Ascending aorta (tissue), 2 donors: ENCODE results near the gene JAM3. TPM values are rescaled to one million over a fixed set of nuclear protein-coding genes. Genes with fewer than 3 reads are reported as not detected.

Experiments
- DNase-seq, 2 donors: peaks; one replicate each; pipeline ENCODE4 v3.0.0-alpha.2; 2019; ENCODE audit warnings: low spot score in 2 of 2
- H3K27ac ChIP-seq, 2 donors: fragments of 200-600 bp; sonication (generic); one replicate each; pipeline ENCODE4 v1.5.1; 2016 to 2017; ENCODE audit warnings: mild to moderate bottlenecking in 1 of 2
- H3K27me3 ChIP-seq: fragments of 200-600 bp; sonication (generic); one replicate; pipeline ENCODE4 v1.5.1; 2017
- H3K36me3 ChIP-seq, 2 donors: fragments of 200-600 bp; sonication (generic); one replicate each; pipeline ENCODE4 v1.5.1; 2016
- H3K4me1 ChIP-seq, 2 donors: fragments of 200-600 bp; sonication (generic); one replicate each; pipeline ENCODE4 v1.5.1; 2016 to 2017; ENCODE audit warnings: mild to moderate bottlenecking in 1 of 2
- H3K4me3 ChIP-seq, 2 donors: fragments of 200-600 bp; sonication (generic); one replicate each; pipeline ENCODE4 v1.5.1; 2016 to 2017; ENCODE audit warnings: mild to moderate bottlenecking in 1 of 2
- H3K9me3 ChIP-seq, 2 donors: fragments of 200-600 bp; sonication (generic); one replicate each; pipeline ENCODE4 v1.5.1; 2016
- CTCF ChIP-seq, 3 experiments: fragments of 200-600 bp in 2 of 3; fragments of 450-650 bp in 1 of 3; sonication (generic) in 2 of 3; IDR thresholded peaks; one replicate each; pipeline ENCODE4 v1.5.1; 2016 to 2019; ENCODE audit warnings: antibody characterized with exemption in 3 of 3, mild to moderate bottlenecking in 1 of 3, moderate library complexity in 1 of 3
- intact Hi-C: fragments of 100-400 bp; cut with DNase I; formaldehyde crosslinking; loops from one replicate; pipeline ENCODE4 v1.15.1; 2023
- total RNA-seq: library from RNA; depleted of rRNA; stranded (reverse); fragments of >200 nt; gene quantifications from one replicate; pipeline ENCODE4 v1.1.0, GENCODE V29; 2016

The JAM3 gene
- total RNA-seq, 1 donor from 2014 or later: 59.8 TPM

GRCh38 chr11:134196756-134197155 lies 127.9 kb downstream of the JAM3 start:
- Histone ChIP-seq H3K36me3 (peaks cover 18 to 34% of the 10 kb centered on the region in 2 donors), H3K27ac (no peak overlapping the region), H3K27me3 (no peaks in the 10 kb centered on the region), H3K4me3 (no peak overlapping the region), H3K4me1 (no peaks in the 10 kb centered on the region), H3K9me3 (no peaks in the 10 kb centered on the region)
- no peak for TF ChIP-seq CTCF (IDR thresholded peaks at IDR 0.05)
- DNase-seq: no peak
- intact Hi-C loops: no loop called here

GRCh38 chr11:134199531-134199930 lies 130.7 kb downstream of the JAM3 start:
- H3K9me3 ChIP-seq: no peaks in the 10 kb centered on the region
- H3K36me3 ChIP-seq: peaks cover 15 to 37% of the 10 kb centered on the region in 2 donors
- intact Hi-C loops: no loop called here
- no peak overlapping the region for H3K27ac ChIP-seq
- no peak overlapping the region for H3K4me3 ChIP-seq
- no peaks in the 10 kb centered on the region for H3K27me3 ChIP-seq
- TF ChIP-seq CTCF (IDR thresholded peaks at IDR 0.05): no peak
- no peak for DNase-seq
- no peaks in the 10 kb centered on the region for H3K4me1 ChIP-seq

DNA sequence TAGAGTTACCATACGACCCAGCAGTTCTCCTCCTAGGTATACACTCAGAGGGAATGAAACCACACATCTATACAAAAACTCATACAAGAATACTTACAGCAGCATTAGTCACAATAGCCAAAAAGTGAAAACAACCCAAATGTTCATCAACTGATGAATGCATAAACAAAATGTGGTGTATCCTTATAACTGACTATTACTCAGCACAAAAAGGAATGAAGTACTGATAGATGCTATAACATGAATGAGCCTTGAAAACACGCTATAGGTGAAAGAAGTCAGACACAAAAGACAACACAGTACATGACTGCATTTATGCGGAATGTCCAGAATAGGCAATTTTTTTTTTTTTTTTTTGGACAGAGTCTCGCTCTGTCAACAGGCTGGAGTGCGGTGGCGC lies 131.8 kb downstream of the JAM3 start:
- intact Hi-C loops: no loop called here
- no peak for TF ChIP-seq CTCF (IDR thresholded peaks at IDR 0.05)
- peaks cover 18 to 42% of the 10 kb centered on the region in 2 donors for H3K36me3 ChIP-seq
- H3K9me3 ChIP-seq: no peaks in the 10 kb centered on the region
- no peaks in the 10 kb centered on the region for H3K4me1 ChIP-seq
- DNase-seq: no peak
- H3K27ac ChIP-seq: no peak overlapping the region
- no peaks in the 10 kb centered on the region for H3K27me3 ChIP-seq
- H3K4me3 ChIP-seq: no peak overlapping the region

Other genes with a start within 250 kb of the JAM3 start
- gene SPATA19, start 223.6 kb upstream of the JAM3 start, total RNA-seq: not detected
- gene IGSF9B, start 112.1 kb upstream of the JAM3 start, total RNA-seq: 162 TPM
- gene NCAPD3, start 154.9 kb downstream of the JAM3 start, total RNA-seq: 4.8 TPM
- gene VPS26B, start 155.6 kb downstream of the JAM3 start, total RNA-seq: 18.0 TPM
- gene THYN1, start 184.3 kb downstream of the JAM3 start, total RNA-seq: 19.8 TPM
- gene ACAD8, start 184.5 kb downstream of the JAM3 start, total RNA-seq: 28.6 TPM
- gene GLB1L3, start 207.3 kb downstream of the JAM3 start, total RNA-seq: not detected